ENCODE measurements around the gene CYB5A.
A peak's percentile ranks its signal among the peaks of the same experiment; 100 is the strongest.
"Not testable (repeated sequence)": the region's sequence is repeated elsewhere in the genome, so short reads cannot be mapped to it uniquely, and the experiment has no call there.

The CYB5A gene

DNA sequence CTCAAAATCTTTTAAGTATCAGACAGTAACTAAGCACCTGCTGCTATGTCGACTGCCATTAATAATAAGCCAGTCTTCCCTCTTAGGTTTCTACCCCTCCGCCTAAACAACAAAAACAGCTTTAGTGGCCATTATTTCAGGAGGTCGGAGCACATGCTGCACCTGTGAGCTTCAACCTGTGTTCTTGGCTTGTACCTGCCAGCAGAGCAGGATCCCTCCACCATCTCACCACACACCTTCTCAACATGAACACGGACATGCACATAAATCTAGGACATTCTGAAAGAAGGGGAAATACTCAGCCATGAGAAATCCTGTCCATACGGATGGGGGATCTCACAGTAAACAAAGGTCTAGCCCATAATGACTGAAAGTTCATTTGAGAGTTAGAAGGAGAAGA, 3.7 kb downstream of the CYB5A start:
- Histone ChIP-seq H3K23ac (ENCODE audit: low read length) (no peak overlapping the region), H3K9me3 (ENCODE audit: insufficient read depth, low read depth, low read length) (no peaks in the 10 kb centered on the region), H3K36me3 (ENCODE audit: control insufficient read depth in 1 of 2, insufficient read depth in 2 of 2, low read length in 2 of 2) (no peaks in the 10 kb centered on the region), H3K79me1 (ENCODE audit: low read length) (peaks cover 9% of the 10 kb centered on the region), H2AFZ (ENCODE audit: insufficient read depth, low read length, poor library complexity) (no peak overlapping the region), H3K27ac (ENCODE audit: low read depth, low read length) (no peak overlapping the region), H4K8ac (ENCODE audit: low read depth, low read length) (no peak overlapping the region), H4K91ac (ENCODE audit: low read depth, low read length) (no peak overlapping the region), H3K4me1 (ENCODE audit: control insufficient read depth in 1 of 2, insufficient read depth in 2 of 2, low read length in 2 of 2) (peaks cover 11 to 14% of the 10 kb centered on the region in 2 experiments), H3K79me2 (ENCODE audit: control insufficient read depth, insufficient read depth, low read length, poor library complexity) (peaks cover 5% of the 10 kb centered on the region), H3K4me3 (ENCODE audit: low read depth, low read length) (no peak overlapping the region), H3K14ac (ENCODE audit: low read length) (no peak overlapping the region), H3K4ac (ENCODE audit: low read depth, low read length) (no peak overlapping the region), H2BK120ac (ENCODE audit: insufficient read depth, low read length, poor library complexity) (no peak overlapping the region), H3K4me2 (ENCODE audit: low read length) (no peak overlapping the region), H2BK5ac (ENCODE audit: low read depth, low read length, poor library complexity) (no peak overlapping the region), H3K27me3 (ENCODE audit: insufficient read depth, low read length) (no peaks in the 10 kb centered on the region), H3K9ac (ENCODE audit: low read length) (no peak overlapping the region), H4K12ac (ENCODE audit: low read depth, low read length) (no peak overlapping the region), H2AK5ac (ENCODE audit: low read length) (no peak overlapping the region), H3K18ac (ENCODE audit: low read length) (no peak overlapping the region), H2BK12ac (ENCODE audit: low read length) (no peak overlapping the region)
- WGBS (ENCODE audit: extremely low coverage, insufficient coverage, insufficient read length), result no CpG with 5 or more reads among the region's 5 CpGs
- DNase-seq, result no peak

DNA sequence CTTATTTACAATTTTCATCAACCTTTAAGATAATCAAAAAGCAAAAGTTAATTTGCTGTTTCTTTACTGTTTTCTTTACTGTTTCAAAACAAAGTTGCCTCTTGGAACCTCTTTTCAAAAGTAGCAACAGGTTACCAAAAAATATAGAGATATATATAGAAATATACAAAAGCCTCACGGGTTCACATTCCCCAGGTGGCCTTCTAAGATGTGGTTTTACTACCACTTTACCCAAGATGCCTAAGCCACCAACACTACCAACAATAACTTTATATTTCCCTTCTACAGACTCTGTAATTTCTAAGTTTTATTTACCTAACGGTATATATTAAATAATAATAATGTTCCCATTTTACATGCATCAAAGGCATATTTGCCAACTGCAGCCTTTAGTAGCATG, 4.9 kb downstream of the CYB5A start:
- no peak overlapping the region for H4K91ac ChIP-seq (ENCODE audit: low read depth, low read length)
- no peak overlapping the region for H2BK120ac ChIP-seq (ENCODE audit: insufficient read depth, low read length, poor library complexity)
- no peak overlapping the region for H3K4ac ChIP-seq (ENCODE audit: low read depth, low read length)
- H3K4me3 ChIP-seq (ENCODE audit: low read depth, low read length), result no peak overlapping the region
- no peaks in the 10 kb centered on the region for H3K36me3 ChIP-seq (ENCODE audit: control insufficient read depth in 1 of 2, insufficient read depth in 2 of 2, low read length in 2 of 2)
- H3K79me2 ChIP-seq (ENCODE audit: control insufficient read depth, insufficient read depth, low read length, poor library complexity), result peaks cover 5% of the 10 kb centered on the region
- no peak overlapping the region for H2AFZ ChIP-seq (ENCODE audit: insufficient read depth, low read length, poor library complexity)
- no peak overlapping the region for H4K12ac ChIP-seq (ENCODE audit: low read depth, low read length)
- peaks cover 7% of the 10 kb centered on the region for H3K79me1 ChIP-seq (ENCODE audit: low read length)
- no peak for DNase-seq
- H2BK12ac ChIP-seq (ENCODE audit: low read length), result no peak overlapping the region
- no CpG with 5 or more reads among the region's 2 CpGs for WGBS (ENCODE audit: extremely low coverage, insufficient coverage, insufficient read length)
- H3K9me3 ChIP-seq (ENCODE audit: insufficient read depth, low read depth, low read length), result no peaks in the 10 kb centered on the region
- no peak overlapping the region for H2AK5ac ChIP-seq (ENCODE audit: low read length)
- no peaks in the 10 kb centered on the region for H3K27me3 ChIP-seq (ENCODE audit: insufficient read depth, low read length)
- no peak overlapping the region for H3K4me2 ChIP-seq (ENCODE audit: low read length)
- no peak overlapping the region for H3K14ac ChIP-seq (ENCODE audit: low read length)
- no peak overlapping the region for H3K27ac ChIP-seq (ENCODE audit: low read depth, low read length)
- no peak overlapping the region for H3K23ac ChIP-seq (ENCODE audit: low read length)
- no peak overlapping the region for H4K8ac ChIP-seq (ENCODE audit: low read depth, low read length)
- no peak overlapping the region for H3K9ac ChIP-seq (ENCODE audit: low read length)
- no peak overlapping the region for H3K18ac ChIP-seq (ENCODE audit: low read length)
- no peak overlapping the region for H2BK5ac ChIP-seq (ENCODE audit: low read depth, low read length, poor library complexity)
- peaks cover 21 to 23% of the 10 kb centered on the region in 2 experiments for H3K4me1 ChIP-seq (ENCODE audit: control insufficient read depth in 1 of 2, insufficient read depth in 2 of 2, low read length in 2 of 2)

DNA sequence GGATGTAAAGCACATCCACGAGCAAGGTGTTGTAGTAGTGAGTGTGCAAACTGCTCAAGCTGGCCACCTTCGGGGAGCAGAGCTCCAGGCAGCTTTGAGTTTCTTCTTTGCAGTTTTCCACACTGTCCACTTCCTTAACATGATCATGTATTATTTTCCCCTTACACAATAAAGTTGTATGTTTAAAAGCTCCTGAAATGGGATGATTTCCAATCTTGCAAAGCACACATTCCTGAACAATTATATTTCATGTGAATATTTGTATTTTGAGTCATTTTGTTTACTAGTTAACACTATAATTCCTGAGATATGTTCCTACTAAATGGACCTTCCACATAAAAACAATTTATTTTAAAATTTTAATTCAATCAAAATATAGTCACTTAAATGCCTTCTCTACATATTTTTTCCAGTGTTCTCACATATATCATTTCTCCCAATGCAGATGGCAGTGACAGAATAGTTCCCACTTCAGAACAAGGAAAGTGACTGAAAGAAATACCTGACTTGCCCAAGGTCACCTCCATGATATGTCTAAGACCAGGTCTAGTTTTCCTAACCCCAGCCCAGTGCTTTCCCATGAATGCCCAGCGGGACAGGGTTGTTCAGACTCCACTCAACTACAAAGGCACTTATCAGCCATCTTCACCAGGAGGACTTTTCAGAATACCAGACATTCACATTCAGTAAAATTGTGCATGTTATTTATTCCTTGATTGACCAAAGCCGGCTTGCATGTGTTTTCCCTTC, 5.5 kb downstream of the CYB5A start:
- H3K27me3 ChIP-seq (ENCODE audit: insufficient read depth, low read length), result no peaks in the 10 kb centered on the region

DNA sequence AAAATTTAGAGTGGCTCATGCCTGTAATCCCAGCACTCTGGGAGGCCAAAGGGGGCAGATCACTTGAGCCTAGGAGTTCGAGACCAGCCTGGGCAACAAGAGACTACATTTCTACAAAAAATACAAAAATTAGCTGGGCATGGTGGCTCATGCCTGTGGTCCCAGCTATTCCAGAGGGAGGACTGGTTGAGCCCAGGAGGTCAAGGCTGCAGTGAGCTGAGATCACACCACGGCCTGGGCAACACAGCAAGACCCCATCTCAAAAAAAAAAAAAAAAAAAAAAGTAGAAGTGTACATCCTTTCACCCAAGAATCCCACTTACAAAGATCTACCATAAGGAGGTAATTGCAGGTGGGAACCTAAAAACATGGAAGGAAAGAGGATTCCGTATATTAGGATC, 6.2 kb downstream of the CYB5A start:
- not testable (repeated sequence) for H3K23ac ChIP-seq (ENCODE audit: low read length); H3K79me1 ChIP-seq (ENCODE audit: low read length); H2BK5ac ChIP-seq (ENCODE audit: low read depth, low read length, poor library complexity); H3K4ac ChIP-seq (ENCODE audit: low read depth, low read length); H3K14ac ChIP-seq (ENCODE audit: low read length); H3K27ac ChIP-seq (ENCODE audit: low read depth, low read length); H3K79me2 ChIP-seq (ENCODE audit: control insufficient read depth, insufficient read depth, low read length, poor library complexity); H2BK120ac ChIP-seq (ENCODE audit: insufficient read depth, low read length, poor library complexity); H4K12ac ChIP-seq (ENCODE audit: low read depth, low read length); H4K8ac ChIP-seq (ENCODE audit: low read depth, low read length); H2BK12ac ChIP-seq (ENCODE audit: low read length); H3K18ac ChIP-seq (ENCODE audit: low read length); H2AK5ac ChIP-seq (ENCODE audit: low read length); H3K27me3 ChIP-seq (ENCODE audit: insufficient read depth, low read length); H3K4me3 ChIP-seq (ENCODE audit: low read depth, low read length); DNase-seq; H3K36me3 ChIP-seq (ENCODE audit: control insufficient read depth in 1 of 2, insufficient read depth in 2 of 2, low read length in 2 of 2); H2AFZ ChIP-seq (ENCODE audit: insufficient read depth, low read length, poor library complexity); H3K9me3 ChIP-seq (ENCODE audit: insufficient read depth, low read depth, low read length); H3K9ac ChIP-seq (ENCODE audit: low read length); H4K91ac ChIP-seq (ENCODE audit: low read depth, low read length); H3K4me2 ChIP-seq (ENCODE audit: low read length)
- WGBS (ENCODE audit: extremely low coverage, insufficient coverage, insufficient read length), result no CpG with 5 or more reads among the region's 3 CpGs
- peaks cover 22 to 24% of the 10 kb centered on the region in 2 experiments for H3K4me1 ChIP-seq (ENCODE audit: control insufficient read depth in 1 of 2, insufficient read depth in 2 of 2, low read length in 2 of 2)

More for the DNA sequence above, 5.5 kb downstream of the CYB5A start:
- no peak overlapping the region for H3K14ac ChIP-seq (ENCODE audit: low read length)
- H2BK120ac ChIP-seq (ENCODE audit: insufficient read depth, low read length, poor library complexity), result no peak overlapping the region
- H3K4me2 ChIP-seq (ENCODE audit: low read length), result no peak overlapping the region
- no peak overlapping the region for H3K23ac ChIP-seq (ENCODE audit: low read length)
- no peak overlapping the region for H4K12ac ChIP-seq (ENCODE audit: low read depth, low read length)
- peak in 1 of 2 donors; percentile 31 for DNase-seq
- peaks cover under 1% of the 10 kb centered on the region for H3K79me2 ChIP-seq (ENCODE audit: control insufficient read depth, insufficient read depth, low read length, poor library complexity)
- H3K4me3 ChIP-seq (ENCODE audit: low read depth, low read length), result no peak overlapping the region
- H3K79me1 ChIP-seq (ENCODE audit: low read length), result peaks cover 3% of the 10 kb centered on the region
- no peak overlapping the region for H2AK5ac ChIP-seq (ENCODE audit: low read length)
- no peak overlapping the region for H2AFZ ChIP-seq (ENCODE audit: insufficient read depth, low read length, poor library complexity)
- H2BK5ac ChIP-seq (ENCODE audit: low read depth, low read length, poor library complexity), result no peak overlapping the region
- no peaks in the 10 kb centered on the region for H3K9me3 ChIP-seq (ENCODE audit: insufficient read depth, low read depth, low read length)
- no peaks in the 10 kb centered on the region for H3K36me3 ChIP-seq (ENCODE audit: control insufficient read depth in 1 of 2, insufficient read depth in 2 of 2, low read length in 2 of 2)
- H3K9ac ChIP-seq (ENCODE audit: low read length), result no peak overlapping the region
- no CpG with 5 or more reads among the region's 4 CpGs for WGBS (ENCODE audit: extremely low coverage, insufficient coverage, insufficient read length)
- H4K91ac ChIP-seq (ENCODE audit: low read depth, low read length), result no peak overlapping the region
- H3K18ac ChIP-seq (ENCODE audit: low read length), result no peak overlapping the region
- no peak overlapping the region for H2BK12ac ChIP-seq (ENCODE audit: low read length)
- no peak overlapping the region for H3K4ac ChIP-seq (ENCODE audit: low read depth, low read length)
- H3K4me1 ChIP-seq (ENCODE audit: control insufficient read depth in 1 of 2, insufficient read depth in 2 of 2, low read length in 2 of 2), result peaks cover 22 to 27% of the 10 kb centered on the region in 2 experiments
- no peak overlapping the region for H4K8ac ChIP-seq (ENCODE audit: low read depth, low read length)
- no peak overlapping the region for H3K27ac ChIP-seq (ENCODE audit: low read depth, low read length)
